IPS-20b (cell line): ENCODE measurements around the gene TNIK.

Experiments
- H3K27ac ChIP-seq: one replicate; pipeline ENCODE4 v1.5.1; 2013; ENCODE audit warnings: low read length
- H3K27me3 ChIP-seq: 2 replicates; pipeline ENCODE4 v1.6.1; 2013; ENCODE audit warnings: mild to moderate bottlenecking, low read length, inconsistent platforms; ENCODE audit not compliant: insufficient read depth
- H3K36me3 ChIP-seq: 2 replicates; pipeline ENCODE4 v1.6.1; 2013; ENCODE audit warnings: low read depth, mild to moderate bottlenecking, inconsistent platforms, low read length, moderate library complexity; ENCODE audit not compliant: insufficient read depth
- H3K4me1 ChIP-seq: 2 replicates; pipeline ENCODE4 v1.6.1; 2013; ENCODE audit warnings: mild to moderate bottlenecking, control low read depth, inconsistent platforms, low read length, moderate library complexity; ENCODE audit not compliant: insufficient read depth
- H3K4me3 ChIP-seq: 2 replicates; pipeline ENCODE4 v1.5.1; 2013; ENCODE audit warnings: mild to moderate bottlenecking, low read length, inconsistent platforms
- H3K9ac ChIP-seq: 2 replicates; pipeline ENCODE4 v1.6.1; 2013; ENCODE audit warnings: low read depth, mild to moderate bottlenecking, inconsistent platforms, low read length, moderate library complexity
- H3K9me3 ChIP-seq: 2 replicates; pipeline ENCODE4 v1.6.1; 2013; ENCODE audit warnings: mild to moderate bottlenecking, low read depth, low read length, inconsistent platforms; ENCODE audit not compliant: insufficient read depth

The TNIK gene

DNA sequence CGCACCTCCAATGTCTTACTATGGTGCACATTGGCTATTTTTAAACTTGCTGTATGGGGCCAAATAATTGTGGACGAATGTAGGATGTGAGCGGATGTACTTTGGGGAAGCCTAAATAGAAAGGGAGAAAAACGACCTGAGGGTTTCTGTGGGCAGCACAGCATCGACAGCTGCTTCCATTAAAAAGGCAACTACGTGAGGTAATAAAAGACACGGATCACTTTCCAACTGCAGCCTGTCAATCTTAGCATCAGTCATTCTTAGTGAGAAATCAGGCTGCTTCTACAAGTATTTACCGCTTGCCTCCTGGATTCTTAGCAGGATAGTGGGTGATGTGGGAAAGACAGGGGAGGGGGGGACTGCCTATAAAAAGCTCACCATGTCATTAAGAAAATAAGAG lies 247.0 kb downstream of the TNIK start:
- Histone ChIP-seq H3K4me1 (peaks cover 6% of the 10 kb centered on the region), H3K36me3 (no peaks in the 10 kb centered on the region), H3K27me3 (no peaks in the 10 kb centered on the region), H3K9ac (no peak overlapping the region), H3K27ac (no peak overlapping the region), H3K9me3 (no peaks in the 10 kb centered on the region), H3K4me3 (no peak overlapping the region)

- H3K9me3 ChIP-seq, result no peaks in the 10 kb centered on the region
- no peak overlapping the region for H3K4me3 ChIP-seq
Observed at GRCh38 chr3:171212648-171213047, 247.6 kb downstream of the TNIK start.

GRCh38 chr3:171206283-171206682 lies 253.9 kb downstream of the TNIK start:
- H3K27ac ChIP-seq, result peak overlapping the region; percentile 60
- no peaks in the 10 kb centered on the region for H3K9me3 ChIP-seq
- no peaks in the 10 kb centered on the region for H3K27me3 ChIP-seq
- no peaks in the 10 kb centered on the region for H3K36me3 ChIP-seq
- no peak overlapping the region for H3K9ac ChIP-seq
- H3K4me3 ChIP-seq, result no peak overlapping the region; the same call in 1 of the 2 replicates
- H3K4me1 ChIP-seq, result peaks cover 7% of the 10 kb centered on the region

More at GRCh38 chr3:171212648-171213047, 247.6 kb downstream of the TNIK start:
- Histone ChIP-seq H3K27ac (no peak overlapping the region), H3K27me3 (no peaks in the 10 kb centered on the region), H3K4me1 (peaks cover 6% of the 10 kb centered on the region), H3K36me3 (no peaks in the 10 kb centered on the region), H3K9ac (no peak overlapping the region)

DNA sequence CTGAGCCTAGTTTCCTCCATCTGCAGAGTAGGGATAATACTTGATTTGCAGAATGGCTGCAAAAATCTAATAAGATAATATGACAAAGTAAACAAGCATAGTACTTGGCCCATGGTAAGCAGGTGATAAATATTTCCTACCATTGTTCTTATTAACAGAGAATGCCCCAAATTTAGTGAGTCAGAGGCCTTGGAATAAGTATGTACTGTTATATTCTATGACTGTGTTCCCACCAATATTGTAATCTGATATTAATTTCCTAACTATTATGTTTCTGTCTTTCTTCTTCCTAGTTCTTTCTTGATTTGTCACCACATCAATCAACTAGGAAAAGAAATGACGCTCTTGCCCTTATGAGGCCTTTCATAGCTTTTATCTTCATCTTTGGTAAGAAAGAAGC lies 255.3 kb downstream of the TNIK start:
- H3K36me3 ChIP-seq, result no peaks in the 10 kb centered on the region
- H3K27ac ChIP-seq, result no peak overlapping the region
- H3K9ac ChIP-seq, result no peak overlapping the region
- H3K9me3 ChIP-seq, result no peaks in the 10 kb centered on the region
- H3K4me1 ChIP-seq, result peaks cover 14% of the 10 kb centered on the region
- no peak overlapping the region for H3K4me3 ChIP-seq
- no peaks in the 10 kb centered on the region for H3K27me3 ChIP-seq

DNA sequence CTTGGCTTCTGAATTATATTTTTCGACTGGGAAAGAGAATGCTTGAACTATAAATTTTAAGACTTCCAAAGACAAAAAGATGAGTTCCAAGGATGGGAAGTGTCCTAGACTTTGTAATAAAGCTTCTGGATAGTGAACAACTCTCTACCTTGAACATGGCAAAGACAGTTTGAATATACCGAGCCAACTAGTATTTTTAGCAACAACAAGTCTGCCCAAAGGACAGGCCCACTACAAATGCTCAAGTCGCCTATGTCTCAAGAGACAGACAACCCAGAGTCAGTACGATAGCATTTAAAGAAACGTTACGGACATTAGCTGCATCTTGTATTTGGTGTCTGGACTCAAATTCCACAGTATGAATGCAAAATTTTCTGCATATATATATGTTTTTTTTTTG lies 258.4 kb downstream of the TNIK start:
- Histone ChIP-seq H3K4me3 (no peak overlapping the region), H3K27ac (no peak overlapping the region), H3K9ac (no peak overlapping the region), H3K27me3 (no peaks in the 10 kb centered on the region), H3K36me3 (no peaks in the 10 kb centered on the region), H3K4me1 (peaks cover 17% of the 10 kb centered on the region), H3K9me3 (no peaks in the 10 kb centered on the region)

GRCh38 chr3:171200750-171201088 lies 259.5 kb downstream of the TNIK start:
- Histone ChIP-seq H3K27ac (no peak overlapping the region), H3K4me1 (peaks cover 12% of the 10 kb centered on the region; the same call in 1 of the 2 replicates), H3K9me3 (no peaks in the 10 kb centered on the region), H3K36me3 (no peaks in the 10 kb centered on the region), H3K27me3 (no peaks in the 10 kb centered on the region), H3K4me3 (no peak overlapping the region), H3K9ac (no peak overlapping the region)

GRCh38 chr3:171200052-171200749 lies 260.0 kb downstream of the TNIK start:
- Histone ChIP-seq H3K36me3 (no peaks in the 10 kb centered on the region), H3K4me1 (peaks cover 12% of the 10 kb centered on the region; the same call in 1 of the 2 replicates), H3K27ac (no peak overlapping the region), H3K4me3 (no peak overlapping the region), H3K27me3 (no peaks in the 10 kb centered on the region), H3K9ac (no peak overlapping the region), H3K9me3 (no peaks in the 10 kb centered on the region)

DNA sequence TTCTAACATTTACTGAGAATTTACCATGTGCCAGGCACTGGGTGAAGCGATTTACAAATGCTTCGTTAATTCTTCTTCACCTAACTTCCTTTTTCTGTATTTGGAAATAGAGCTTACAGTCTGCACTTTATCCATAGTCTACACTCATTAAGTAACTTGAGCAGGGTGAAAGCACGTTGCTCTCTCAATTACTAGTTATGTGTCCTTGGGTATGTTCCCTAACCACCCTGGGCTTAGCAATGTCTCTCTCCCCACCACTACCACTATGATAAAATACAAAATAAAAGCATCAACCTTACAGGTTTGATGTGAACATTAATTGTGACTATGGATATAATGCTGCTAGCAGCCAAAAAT lies 260.8 kb downstream of the TNIK start:
- Histone ChIP-seq H3K4me3 (no peak overlapping the region), H3K36me3 (no peaks in the 10 kb centered on the region), H3K27ac (no peak overlapping the region), H3K4me1 (peaks cover 12% of the 10 kb centered on the region; the same call in 1 of the 2 replicates), H3K9ac (no peak overlapping the region), H3K9me3 (no peaks in the 10 kb centered on the region), H3K27me3 (no peaks in the 10 kb centered on the region)

DNA sequence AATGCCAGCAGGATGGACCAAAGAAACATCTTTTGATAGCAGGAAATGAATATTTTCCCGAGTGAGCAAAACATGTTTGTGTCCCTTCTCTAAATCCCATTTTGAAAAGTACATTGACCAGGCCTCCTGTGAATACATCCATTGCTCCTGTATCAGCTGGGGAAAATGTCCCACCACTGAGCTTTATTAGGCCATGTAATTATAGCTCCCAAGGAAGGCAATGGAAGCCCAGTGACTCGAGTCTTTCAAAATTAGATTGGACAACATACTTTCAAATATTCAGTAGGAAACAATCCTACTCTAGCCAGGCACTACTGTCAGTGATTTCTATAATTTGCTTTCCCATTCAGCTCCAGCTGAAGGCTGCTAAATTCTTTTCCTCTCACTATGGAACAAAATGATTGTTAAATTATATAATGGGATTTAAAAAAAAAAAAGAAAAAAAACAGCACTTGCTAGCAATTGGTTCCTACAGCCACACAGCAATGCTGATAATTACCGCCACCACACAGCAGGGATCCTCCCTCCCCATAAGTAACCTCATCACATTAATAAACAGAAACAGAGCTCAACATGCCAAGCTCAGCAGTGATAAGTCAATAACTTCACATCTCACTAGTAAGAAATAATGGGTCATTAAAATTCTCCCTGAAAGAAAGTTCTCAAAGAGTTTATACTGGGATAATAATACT lies 261.3 kb downstream of the TNIK start:
- H3K36me3 ChIP-seq, result no peaks in the 10 kb centered on the region
- H3K4me1 ChIP-seq, result peaks cover 12% of the 10 kb centered on the region; the same call in 1 of the 2 replicates
- H3K27ac ChIP-seq, result no peak overlapping the region
- no peaks in the 10 kb centered on the region for H3K9me3 ChIP-seq
- H3K9ac ChIP-seq, result no peak overlapping the region
- no peak overlapping the region for H3K4me3 ChIP-seq
- no peaks in the 10 kb centered on the region for H3K27me3 ChIP-seq

DNA sequence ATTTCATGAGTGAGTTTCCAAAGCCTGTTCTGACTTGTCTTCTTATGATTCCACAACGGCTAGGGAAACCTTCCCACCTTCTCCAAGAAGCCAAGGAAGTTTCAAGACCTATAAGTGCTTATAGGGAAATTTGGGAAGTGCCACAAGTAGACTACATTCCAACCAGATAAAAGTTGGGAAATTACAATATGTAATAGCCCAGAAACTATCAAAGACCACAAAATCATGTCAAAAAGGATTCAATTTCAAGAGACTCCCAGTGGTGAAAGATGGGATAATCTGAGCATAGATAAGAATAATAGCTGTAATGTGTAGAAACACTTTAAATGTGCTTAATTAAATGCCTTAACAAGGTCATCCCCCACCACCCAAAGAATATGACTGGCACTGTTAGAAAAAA lies 264.5 kb downstream of the TNIK start:
- no peak overlapping the region for H3K27ac ChIP-seq
- H3K9ac ChIP-seq, result no peak overlapping the region
- no peak overlapping the region for H3K4me3 ChIP-seq
- H3K27me3 ChIP-seq, result no peaks in the 10 kb centered on the region
- no peaks in the 10 kb centered on the region for H3K36me3 ChIP-seq
- H3K9me3 ChIP-seq, result no peaks in the 10 kb centered on the region
- peaks cover 11% of the 10 kb centered on the region; the same call in 1 of the 2 replicates for H3K4me1 ChIP-seq

GRCh38 chr3:171194965-171195364 lies 265.2 kb downstream of the TNIK start:
- Histone ChIP-seq H3K4me1 (peaks cover 4% of the 10 kb centered on the region; the same call in 1 of the 2 replicates), H3K9ac (no peak overlapping the region), H3K9me3 (no peaks in the 10 kb centered on the region), H3K27me3 (no peaks in the 10 kb centered on the region), H3K4me3 (no peak overlapping the region), H3K27ac (no peak overlapping the region), H3K36me3 (no peaks in the 10 kb centered on the region; the same call in 1 of the 2 replicates)

- H3K4me1 ChIP-seq, result no peaks in the 10 kb centered on the region; the same call in 1 of the 2 replicates
- H3K27ac ChIP-seq, result no peak overlapping the region
- H3K4me3 ChIP-seq, result no peak overlapping the region
- H3K9ac ChIP-seq, result no peak overlapping the region
- H3K36me3 ChIP-seq, result no peaks in the 10 kb centered on the region; the same call in 1 of the 2 replicates
- H3K9me3 ChIP-seq, result no peaks in the 10 kb centered on the region
- H3K27me3 ChIP-seq, result no peaks in the 10 kb centered on the region
Observed at GRCh38 chr3:171193693-171194092, 266.5 kb downstream of the TNIK start.
